Stimulated activated CD4-positive, alpha-beta T cell treated with anti-CD3 and anti-CD28 coated beads, Interleukin-15, amount 100 ng/mL, for 1 hour (primary cell): ENCODE results near the gene AK2.
"Not testable (repeated sequence)": the region's sequence is repeated elsewhere in the genome, so short reads cannot be mapped to it uniquely, and the experiment has no call there.

Experiments
- DNase-seq, 2 donors: peaks; one replicate each; pipeline ENCODE4 v3.0.0-alpha.2; 2020; ENCODE audit warnings: low read depth in 1 of 2, low spot score in 1 of 2

The AK2 gene

GRCh38 chr1:33055210-33056008 is 18.7 kb upstream of the AK2 start:
- DNase-seq = no peak

- no peak for DNase-seq
These were observed 13.8 kb upstream of the AK2 start for GRCh38 chr1:33050221-33051076.

GRCh38 chr1:33049371-33049770 is 12.7 kb upstream of the AK2 start:
- DNase-seq = no peak

GRCh38 chr1:33048426-33048825 is 11.7 kb upstream of the AK2 start:
- no peak for DNase-seq

GRCh38 chr1:33047839-33048305 is 11.2 kb upstream of the AK2 start:
- DNase-seq = no peak

GRCh38 chr1:33047290-33047689 is 10.6 kb upstream of the AK2 start:
- DNase-seq = no peak

- not testable (repeated sequence) for DNase-seq
These were observed 9.6 kb upstream of the AK2 start for GRCh38 chr1:33046234-33046633.

GRCh38 chr1:33045814-33046213 is 9.1 kb upstream of the AK2 start:
- DNase-seq = no peak

GRCh38 chr1:33045246-33045645 is 8.6 kb upstream of the AK2 start:
- DNase-seq = no peak

- DNase-seq = no peak
These were observed 6.8 kb upstream of the AK2 start for GRCh38 chr1:33043267-33044092.

- no peak for DNase-seq
These were observed 6.1 kb upstream of the AK2 start for GRCh38 chr1:33042831-33043230.

- no peak for DNase-seq
These were observed 4.3 kb upstream of the AK2 start for GRCh38 chr1:33041026-33041425.

GRCh38 chr1:33039840-33040239 is 3.2 kb upstream of the AK2 start:
- no peak for DNase-seq

- DNase-seq = no peak
These were observed 595 bp downstream of the AK2 start for GRCh38 chr1:33036051-33036525.

GRCh38 chr1:33032126-33032869 is 4.4 kb downstream of the AK2 start:
- no peak for DNase-seq

GRCh38 chr1:33031506-33031905 is 5.2 kb downstream of the AK2 start:
- DNase-seq = no peak

- no peak for DNase-seq
These were observed 6.1 kb downstream of the AK2 start for GRCh38 chr1:33030575-33030974.

- DNase-seq = no peak
These were observed 6.8 kb downstream of the AK2 start for GRCh38 chr1:33029921-33030320.

GRCh38 chr1:33029209-33029608 is 7.5 kb downstream of the AK2 start:
- no peak for DNase-seq

- DNase-seq = no peak
These were observed 10.9 kb downstream of the AK2 start for GRCh38 chr1:33025761-33026160.

- DNase-seq = no peak
These were observed 11.5 kb downstream of the AK2 start for GRCh38 chr1:33025180-33025569.
